Measurements from ENCODE around the gene ZDHHC6. TPM values are rescaled to one million over a fixed set of nuclear protein-coding genes. Genes with fewer than 3 reads are reported as not detected.

The ZDHHC6 gene
- total and polyA plus RNA-seq, 2 of the 8 experiments (the other 6 are each of a cell fraction or from before 2014, with no cell fraction given): 13.6 to 27.4 TPM

DNA sequence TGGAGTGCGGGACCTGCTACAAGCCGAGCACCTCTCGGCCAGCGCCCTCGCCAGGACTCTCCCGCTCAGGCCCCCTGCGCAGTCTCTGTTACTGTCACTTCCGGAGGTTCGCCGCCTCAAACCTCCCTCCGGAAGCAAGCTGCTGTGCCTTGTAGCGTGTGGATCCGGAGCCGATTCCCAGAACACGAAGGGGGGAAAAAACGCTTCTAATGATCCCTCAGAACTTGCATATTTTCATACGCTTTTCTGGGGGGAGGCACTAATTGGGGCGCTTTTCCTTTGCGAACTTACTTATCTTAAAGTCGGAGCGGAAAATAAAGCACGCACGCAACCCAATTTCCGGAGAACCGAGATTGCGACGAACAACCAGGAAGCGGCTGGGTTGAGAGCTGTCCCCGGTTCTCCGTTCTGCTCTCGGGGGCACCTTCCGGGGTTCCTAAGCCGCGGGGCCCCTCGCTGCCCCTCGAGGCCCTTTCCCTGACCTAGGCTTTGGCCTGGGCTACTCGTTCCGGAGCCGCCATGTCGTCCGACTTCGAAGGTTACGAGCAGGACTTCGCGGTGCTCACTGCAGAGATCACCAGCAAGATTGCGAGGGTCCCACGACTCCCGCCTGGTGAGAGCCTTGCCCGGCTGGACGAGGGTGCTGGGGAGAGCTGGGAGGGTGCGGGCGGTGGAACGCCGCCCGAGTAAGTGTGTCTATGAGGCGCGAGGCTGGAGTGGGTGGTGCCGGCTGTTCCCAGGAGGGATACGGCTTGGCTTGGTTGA lies at the start of gene ZDHHC6, which contains the start of gene VTI1A (continued):
- TF ChIP-seq NRF1 (IDR thresholded peaks at IDR 0.05; ENCODE audit: low read depth, low read length): 0 out of 2 replicates have a peak, but pooled peaks have one; percentile 8
- TF ChIP-seq KDM4A (IDR thresholded peaks at IDR 0.05; ENCODE audit: low read depth, low read length, severe bottlenecking): peak; percentile 79
- TF ChIP-seq KDM5A (IDR thresholded peaks at IDR 0.05; ENCODE audit: low read length): peak; percentile 96
- peak; percentile 95 for TF ChIP-seq GABPA (IDR thresholded peaks at IDR 0.05; ENCODE audit: borderline replicate concordance, insufficient read depth, low read length)
- TF ChIP-seq PHF8 (conservative IDR thresholded peaks at IDR 0.05; ENCODE audit: low read depth, low read length): peak; percentile 58
- peak in 1 of 2 experiments; percentile 71; a peak in 1 of 4 replicates for TF ChIP-seq HDAC2 (IDR thresholded peaks at IDR 0.05; ENCODE audit: borderline replicate concordance in 1 of 2, low read depth in 2 of 2, low read length in 2 of 2)
- TF ChIP-seq SP4 (IDR thresholded peaks at IDR 0.05; ENCODE audit: low read length): peak; percentile 61; the same call in 1 of the 2 replicates
- TF ChIP-seq RBBP5 (IDR thresholded peaks at IDR 0.05; ENCODE audit: borderline replicate concordance, low read depth, low read length): peak; percentile 96
- peak; percentile 99 for TF ChIP-seq ASH2L (IDR thresholded peaks at IDR 0.05; ENCODE audit: low read length)
- TF ChIP-seq TAF7 (optimal IDR thresholded peaks at IDR 0.05; ENCODE audit: borderline replicate concordance, low read depth, low read length): peak; percentile 41
- TF ChIP-seq GTF2F1 (IDR thresholded peaks at IDR 0.05; ENCODE audit: borderline replicate concordance, low read depth, low read length): no peak
- TF ChIP-seq SIN3A (conservative IDR thresholded peaks at IDR 0.05 in 1 of 2, IDR thresholded peaks at IDR 0.05 in 1 of 2; ENCODE audit: low read depth in 1 of 2, low read length in 2 of 2): peak in 1 of 2 experiments; percentile 83; a peak in 1 of 4 replicates
- TF ChIP-seq POLR2AphosphoS5 (IDR thresholded peaks at IDR 0.05; ENCODE audit: low read depth, low read length): peak; percentile 81
- TF ChIP-seq YY1 (IDR thresholded peaks at IDR 0.05; ENCODE audit: low read depth, low read length): no peak
- no peak for TF ChIP-seq SP2 (IDR thresholded peaks at IDR 0.05; ENCODE audit: low read length)
- no peak for TF ChIP-seq MAX (IDR thresholded peaks at IDR 0.05)

Measured in H1 (cell line).